ENCODE data around the gene CRYGN. TPM values are rescaled to one million over a fixed set of nuclear protein-coding genes. Genes with fewer than 3 reads are reported as not detected.
A peak's percentile ranks its signal among the peaks of the same experiment; 100 is the strongest.

CRYGN gene
- total and polyA plus RNA-seq, 2 experiments from 2014 or later: not detected

DNA sequence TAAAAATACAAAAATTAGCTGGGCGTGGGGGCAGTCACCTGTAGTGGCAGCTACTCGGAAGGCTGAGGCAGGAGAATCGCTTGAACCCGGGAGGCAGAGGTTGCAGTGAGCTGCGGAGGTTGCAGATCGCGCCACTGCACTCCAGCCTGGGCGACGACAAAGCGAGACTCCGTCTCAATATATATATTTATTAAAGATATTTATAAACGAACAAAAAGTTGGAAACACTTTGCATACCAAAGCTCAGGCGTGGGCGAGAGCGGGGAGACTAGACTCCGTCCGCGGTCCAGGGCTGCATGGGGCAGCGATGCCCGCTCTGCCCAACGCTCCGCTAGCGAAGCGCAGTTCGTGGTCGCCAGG, 7.9 kb upstream of the CRYGN start:
- H3K9me3 ChIP-seq (ENCODE audit: low read depth): no peaks in the 10 kb centered on the region
- peak overlapping the region; percentile 92 for H2AFZ ChIP-seq
- no peaks in the 10 kb centered on the region for H3K27me3 ChIP-seq (replicated peaks; ENCODE audit: insufficient read depth)
- no peaks in the 10 kb centered on the region for H3K36me3 ChIP-seq (ENCODE audit: low read depth)
- no peak for DNase-seq
- H3K27ac ChIP-seq: no peak overlapping the region
- no peaks in the 10 kb centered on the region for H3F3A ChIP-seq (ENCODE audit: insufficient read depth)
- TF ChIP-seq EZH2 (IDR thresholded peaks at IDR 0.05; ENCODE audit: insufficient read depth, poor library complexity, severe bottlenecking) (no peak), EZH2phosphoT487 (IDR thresholded peaks at IDR 0.05; ENCODE audit: insufficient read depth, low read depth) (no peak)
- no peaks in the 10 kb centered on the region for H3K9me2 ChIP-seq (ENCODE audit: insufficient read depth)
- H3K79me2 ChIP-seq (ENCODE audit: insufficient read depth): no peaks in the 10 kb centered on the region
- in situ Hi-C loops (cut with MboI): loop anchor here (5.0 kb wide), 1 partner anchor 81 kb away; no protein-coding TSS in a partner anchor
- 48% methylated on average over 26 of the region's 26 CpGs for WGBS, 2 experiments (ENCODE audit: low coverage in 1 of 2, low lambda C conversion rate in 2 of 2, missing lambda C conversion rate in 2 of 2)
- peak overlapping the region; percentile 75 for H3K4me3 ChIP-seq
- no peaks in the 10 kb centered on the region for H3K4me1 ChIP-seq (ENCODE audit: insufficient read depth)
- H4K20me1 ChIP-seq (ENCODE audit: insufficient read depth): no peaks in the 10 kb centered on the region
- peak overlapping the region; percentile 76 for H3K4me2 ChIP-seq (ENCODE audit: unreplicated experiment)
- H3K9ac ChIP-seq: peak overlapping the region; percentile 71; the same call in 1 of the 2 replicates

DNA sequence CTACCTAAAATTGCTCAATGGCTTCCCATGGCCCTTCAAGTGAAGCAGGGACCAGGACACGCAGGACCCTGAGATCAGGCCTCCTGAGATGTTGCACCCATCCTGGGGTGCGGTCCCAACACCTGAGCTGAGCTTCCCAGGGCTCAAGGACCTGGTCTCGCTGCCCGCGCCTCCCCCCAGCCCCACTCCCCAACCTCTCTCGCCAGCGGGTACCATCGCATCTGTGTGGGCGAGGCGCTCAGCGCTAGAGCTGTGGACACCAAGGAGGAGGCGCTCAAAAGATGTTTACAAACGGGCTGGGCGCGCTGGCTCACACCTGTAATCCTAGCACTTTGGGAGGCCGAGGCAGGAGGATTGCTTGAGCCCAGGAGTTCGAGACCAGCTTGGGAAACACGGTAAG, 7.4 kb upstream of the CRYGN start:
- no peaks in the 10 kb centered on the region for H3K36me3 ChIP-seq (ENCODE audit: low read depth)
- H2AFZ ChIP-seq: no peak overlapping the region
- no peaks in the 10 kb centered on the region for H3K9me3 ChIP-seq (ENCODE audit: low read depth)
- no peaks in the 10 kb centered on the region for H3K79me2 ChIP-seq (ENCODE audit: insufficient read depth)
- H3K27ac ChIP-seq: no peak overlapping the region
- no peaks in the 10 kb centered on the region for H4K20me1 ChIP-seq (ENCODE audit: insufficient read depth)
- no peaks in the 10 kb centered on the region for H3K4me1 ChIP-seq (ENCODE audit: insufficient read depth)
- no peak for TF ChIP-seq EZH2phosphoT487 (IDR thresholded peaks at IDR 0.05; ENCODE audit: insufficient read depth, low read depth)
- no peak for TF ChIP-seq EZH2 (IDR thresholded peaks at IDR 0.05; ENCODE audit: insufficient read depth, poor library complexity, severe bottlenecking)
- H3K9me2 ChIP-seq (ENCODE audit: insufficient read depth): no peaks in the 10 kb centered on the region
- in situ Hi-C loops (cut with MboI): loop anchor here (5.0 kb wide), 1 partner anchor 80 kb away; no protein-coding TSS in a partner anchor
- no peak overlapping the region for H3K9ac ChIP-seq
- 98% methylated on average over 18 of the region's 18 CpGs for WGBS, 2 experiments (ENCODE audit: low coverage in 1 of 2, low lambda C conversion rate in 2 of 2, missing lambda C conversion rate in 2 of 2)
- no peaks in the 10 kb centered on the region for H3K27me3 ChIP-seq (replicated peaks; ENCODE audit: insufficient read depth)
- no peak for DNase-seq
- H3K4me2 ChIP-seq (ENCODE audit: unreplicated experiment): no peak overlapping the region
- no peak overlapping the region for H3K4me3 ChIP-seq
- H3F3A ChIP-seq (ENCODE audit: insufficient read depth): no peaks in the 10 kb centered on the region

DNA sequence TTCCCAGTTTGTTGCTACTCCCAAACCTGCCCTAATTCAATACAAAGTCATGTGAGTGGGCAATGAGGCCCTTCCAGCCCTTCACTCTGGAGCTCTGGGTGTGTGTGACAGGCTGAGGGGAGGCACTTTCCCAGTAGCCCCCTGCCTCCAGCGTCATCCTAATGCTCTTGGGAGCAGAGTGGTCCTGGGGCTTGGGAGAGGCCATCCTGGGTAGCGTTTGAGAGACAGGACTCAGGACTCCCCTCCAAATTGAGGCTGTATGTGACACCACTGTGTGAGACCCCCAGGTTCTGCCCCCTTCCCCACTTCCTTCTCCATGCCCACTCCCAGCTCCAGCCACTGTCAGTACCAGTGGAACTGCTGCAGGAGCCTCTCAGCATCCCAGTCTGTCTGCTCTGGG, 6.5 kb upstream of the CRYGN start:
- H3K9ac ChIP-seq: no peak overlapping the region
- no peaks in the 10 kb centered on the region for H3K9me2 ChIP-seq (ENCODE audit: insufficient read depth)
- WGBS, 2 experiments (ENCODE audit: low coverage in 1 of 2, low lambda C conversion rate in 2 of 2, missing lambda C conversion rate in 2 of 2): 92 to 97% methylated on average over 2 of the region's 2 CpGs
- H3K27ac ChIP-seq: no peak overlapping the region
- no peak overlapping the region for H3K4me2 ChIP-seq (ENCODE audit: unreplicated experiment)
- no peaks in the 10 kb centered on the region; the same call in 1 of the 2 replicates for H3K4me1 ChIP-seq (ENCODE audit: insufficient read depth)
- TF ChIP-seq EZH2 (IDR thresholded peaks at IDR 0.05; ENCODE audit: insufficient read depth, poor library complexity, severe bottlenecking) (no peak), EZH2phosphoT487 (IDR thresholded peaks at IDR 0.05; ENCODE audit: insufficient read depth, low read depth) (no peak)
- no peaks in the 10 kb centered on the region for H3K27me3 ChIP-seq (replicated peaks; ENCODE audit: insufficient read depth)
- H4K20me1 ChIP-seq (ENCODE audit: insufficient read depth): no peaks in the 10 kb centered on the region
- no peaks in the 10 kb centered on the region for H3K9me3 ChIP-seq (ENCODE audit: low read depth)
- H2AFZ ChIP-seq: no peak overlapping the region
- no peaks in the 10 kb centered on the region for H3K36me3 ChIP-seq (ENCODE audit: low read depth)
- no peak overlapping the region for H3K4me3 ChIP-seq
- no peak for DNase-seq
- peaks cover 3% of the 10 kb centered on the region; the same call in 1 of the 2 replicates for H3F3A ChIP-seq (ENCODE audit: insufficient read depth)
- in situ Hi-C loops (cut with MboI): loop anchor here (5.0 kb wide), 1 partner anchor 79 kb away; no protein-coding TSS in a partner anchor
- H3K79me2 ChIP-seq (ENCODE audit: insufficient read depth): no peaks in the 10 kb centered on the region

- in situ Hi-C loops (cut with MboI): loop anchor here (5.0 kb wide), 1 partner anchor 77 kb away; no protein-coding TSS in a partner anchor
- DNase-seq: no peak
- Histone ChIP-seq H3K79me2 (ENCODE audit: insufficient read depth) (no peaks in the 10 kb centered on the region), H3K9ac (no peak overlapping the region), H3K27me3 (replicated peaks; ENCODE audit: insufficient read depth) (no peaks in the 10 kb centered on the region), H3K9me2 (ENCODE audit: insufficient read depth) (no peaks in the 10 kb centered on the region), H4K20me1 (ENCODE audit: insufficient read depth) (no peaks in the 10 kb centered on the region), H3K4me1 (ENCODE audit: insufficient read depth) (peaks cover 4% of the 10 kb centered on the region), H3K36me3 (ENCODE audit: low read depth) (no peaks in the 10 kb centered on the region), H3K9me3 (ENCODE audit: low read depth) (no peaks in the 10 kb centered on the region), H3F3A (ENCODE audit: insufficient read depth) (peaks cover 6% of the 10 kb centered on the region; the same call in 1 of the 2 replicates), H2AFZ (no peak overlapping the region), H3K4me2 (ENCODE audit: unreplicated experiment) (no peak overlapping the region), H3K4me3 (no peak overlapping the region), H3K27ac (no peak overlapping the region)
- WGBS, 2 experiments (ENCODE audit: low coverage in 1 of 2, low lambda C conversion rate in 2 of 2, missing lambda C conversion rate in 2 of 2): 83 to 89% methylated on average over 1 of the region's 1 CpG
- TF ChIP-seq EZH2phosphoT487 (IDR thresholded peaks at IDR 0.05; ENCODE audit: insufficient read depth, low read depth) (no peak), EZH2 (IDR thresholded peaks at IDR 0.05; ENCODE audit: insufficient read depth, poor library complexity, severe bottlenecking) (no peak)
These were observed 4.7 kb upstream of the CRYGN start for GRCh38 chr7:151444632-151445031.

Data from GM23248 (cell line).